ENCODE results near the gene TRPC4AP.

Gene TRPC4AP

GRCh38 chr20:34986311-34987287 is 106.0 kb downstream of the TRPC4AP start:
- no peak for DNase-seq

GRCh38 chr20:34985461-34986310 is 106.9 kb downstream of the TRPC4AP start:
- ATAC-seq (no peak), DNase-seq (no peak)

More at GRCh38 chr20:34986311-34987287, 106.0 kb downstream of the TRPC4AP start:
- ATAC-seq = no peak

GRCh38 chr20:34984756-34985261 is 107.8 kb downstream of the TRPC4AP start:
- no peak for DNase-seq
- no peak for ATAC-seq

GRCh38 chr20:34983995-34984735 is 108.4 kb downstream of the TRPC4AP start:
- ATAC-seq = no peak
- no peak for DNase-seq

GRCh38 chr20:34983089-34983820 is 109.4 kb downstream of the TRPC4AP start:
- no peak for DNase-seq
- ATAC-seq = no peak

GRCh38 chr20:34982270-34983088 is 110.1 kb downstream of the TRPC4AP start:
- ATAC-seq (no peak), DNase-seq (no peak)

GRCh38 chr20:34980543-34981233 is 111.9 kb downstream of the TRPC4AP start:
- ATAC-seq (no peak), DNase-seq (no peak)

- peak; percentile 29 for DNase-seq
- ATAC-seq = peak; percentile 65
Observed at GRCh38 chr20:34979366-34980153, 113.0 kb downstream of the TRPC4AP start.

GRCh38 chr20:34978092-34978744 is 114.4 kb downstream of the TRPC4AP start:
- DNase-seq = no peak
- no peak for ATAC-seq

GRCh38 chr20:34977365-34978091 is 115.1 kb downstream of the TRPC4AP start:
- DNase-seq (no peak), ATAC-seq (no peak)

GRCh38 chr20:34976286-34976685 is 116.3 kb downstream of the TRPC4AP start:
- DNase-seq (no peak), ATAC-seq (no peak)

GRCh38 chr20:34974246-34974645 is 118.4 kb downstream of the TRPC4AP start:
- ATAC-seq (no peak), DNase-seq (no peak)

GRCh38 chr20:34971561-34972235 is 120.9 kb downstream of the TRPC4AP start:
- no peak for DNase-seq
- ATAC-seq = no peak

GRCh38 chr20:34970846-34971560 is 121.6 kb downstream of the TRPC4AP start:
- ATAC-seq = no peak

GRCh38 chr20:34970193-34970840 is 122.3 kb downstream of the TRPC4AP start:
- ATAC-seq (peak; percentile 34), DNase-seq (no peak)

More at GRCh38 chr20:34970846-34971560, 121.6 kb downstream of the TRPC4AP start:
- DNase-seq = no peak
